Stimulated activated CD8-positive, alpha-beta memory T cell treated with anti-CD3 and anti-CD28 coated beads, Interleukin-2, amount 100 ng/mL, for 48 hours (primary cell): ENCODE results near the gene SATB1.

Source experiments
- DNase-seq, 2 donors: peaks; one replicate each; pipeline ENCODE4 v3.0.0-alpha.2; 2020; ENCODE audit warnings: low read depth in 2 of 2

The SATB1 gene

DNA sequence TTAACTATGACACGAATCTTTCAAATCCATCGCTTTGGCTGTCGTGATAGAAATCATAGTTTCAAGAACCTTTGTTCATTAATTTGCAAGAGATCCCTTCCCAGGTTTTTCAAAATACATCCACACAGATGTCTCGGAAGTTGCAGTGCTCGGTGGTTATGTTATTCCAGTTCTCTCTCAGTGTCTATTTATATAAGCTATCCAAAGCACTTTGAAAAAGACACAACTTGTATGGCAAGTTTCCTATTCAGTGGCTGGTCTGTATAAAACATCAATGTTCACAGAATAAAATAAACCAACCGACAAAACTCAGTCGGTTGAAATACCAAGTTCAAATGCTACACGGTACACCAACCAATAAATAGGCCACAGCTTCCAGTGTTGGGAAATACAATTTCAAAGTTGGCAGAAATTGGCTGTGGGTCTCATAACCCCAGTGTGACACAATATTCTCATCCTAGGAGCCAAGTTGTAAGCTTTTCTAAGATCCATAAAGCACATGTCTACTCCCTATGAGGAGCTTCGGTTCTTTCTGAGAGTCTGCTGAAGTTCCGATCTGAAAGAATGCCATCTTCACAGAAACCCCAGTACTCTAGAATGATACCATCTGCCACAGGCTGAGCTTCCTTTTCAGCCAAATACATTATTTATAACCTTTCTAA lies 23.7 kb downstream of the SATB1 start:
- no peak for DNase-seq

DNA sequence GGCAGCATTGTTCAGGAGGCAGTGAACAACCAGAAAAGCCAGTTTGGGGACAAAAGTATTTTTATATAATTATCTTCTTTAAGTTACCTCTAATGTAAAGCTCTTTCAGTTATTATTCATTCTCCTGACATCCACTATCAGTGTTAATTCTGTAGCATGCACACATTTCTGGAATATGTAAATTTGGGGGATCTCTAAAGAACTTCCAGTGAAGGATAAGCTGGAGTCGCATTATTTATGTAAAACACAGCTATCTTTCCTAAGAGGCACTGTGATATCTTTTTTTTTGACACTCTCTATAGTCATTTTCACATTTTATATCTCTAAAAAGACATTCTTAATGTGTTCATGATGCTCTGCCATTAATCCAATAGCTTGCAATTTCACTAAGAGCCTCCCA lies 26.7 kb downstream of the SATB1 start:
- DNase-seq = no peak

DNA sequence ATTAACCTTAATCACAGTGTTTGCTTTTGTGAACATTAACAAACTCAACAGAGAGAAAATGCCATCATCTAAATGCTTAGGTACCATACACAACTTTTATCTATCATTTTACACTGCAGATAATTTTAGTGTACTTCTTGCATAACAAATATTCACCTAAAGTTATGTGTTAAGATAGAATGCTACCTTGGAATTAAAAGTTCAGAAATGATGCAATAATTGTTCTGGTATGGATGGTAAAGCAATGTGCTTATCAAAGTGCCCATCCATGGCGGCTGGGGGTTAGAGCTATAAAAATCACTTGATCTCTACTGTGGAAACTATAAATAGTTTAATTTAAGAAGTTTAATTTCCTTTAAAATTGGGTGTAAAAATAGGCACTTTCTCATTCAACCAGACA lies 28.7 kb downstream of the SATB1 start:
- DNase-seq = no peak

DNA sequence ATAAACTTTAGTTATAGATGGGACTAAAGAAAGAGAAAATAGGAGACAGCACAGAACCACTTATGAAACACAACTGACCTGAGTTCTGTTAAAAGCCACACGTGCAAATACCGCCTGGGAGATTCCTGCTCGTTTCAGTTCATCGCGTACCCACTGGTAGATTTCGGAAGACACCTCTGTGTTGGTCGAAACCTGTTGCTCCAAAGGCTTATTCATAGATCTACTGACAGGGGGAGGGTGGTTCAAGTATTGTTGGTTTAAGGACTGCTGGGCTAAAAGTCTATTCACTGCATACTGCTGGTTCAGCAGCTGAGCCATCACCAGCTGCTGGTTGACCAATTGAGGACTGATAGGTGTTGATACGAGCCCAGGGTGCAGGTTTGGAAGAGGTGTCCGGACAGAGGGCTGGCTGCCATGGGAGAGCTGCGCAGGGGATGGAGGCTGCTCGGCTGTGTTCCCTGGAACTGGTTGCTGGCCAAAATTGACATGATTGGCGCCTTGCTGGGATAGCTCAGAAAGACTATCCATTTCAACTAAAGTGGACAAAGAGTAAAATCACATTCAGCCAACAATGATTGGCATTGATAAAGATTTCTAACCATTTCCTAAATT lies 30.6 kb downstream of the SATB1 start:
- no peak for DNase-seq

DNA sequence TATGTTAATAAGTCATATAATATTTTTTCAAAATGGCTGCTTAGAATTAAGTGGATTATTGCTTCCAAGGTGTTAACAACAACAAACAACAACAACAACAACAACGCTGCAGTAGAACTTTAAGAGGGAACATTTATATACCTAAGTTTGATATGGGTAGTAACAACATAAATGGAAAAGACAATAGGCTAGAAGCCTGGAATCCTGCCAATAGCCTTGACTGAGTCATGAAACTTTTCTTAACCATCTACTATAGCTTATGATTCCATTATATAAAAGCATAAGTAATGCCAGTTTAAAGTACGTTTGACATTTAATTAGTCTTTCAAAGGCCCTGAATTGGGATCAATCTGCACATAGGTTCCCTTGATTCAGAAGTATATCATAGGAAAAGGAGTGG lies 31.2 kb downstream of the SATB1 start:
- no peak for DNase-seq

DNA sequence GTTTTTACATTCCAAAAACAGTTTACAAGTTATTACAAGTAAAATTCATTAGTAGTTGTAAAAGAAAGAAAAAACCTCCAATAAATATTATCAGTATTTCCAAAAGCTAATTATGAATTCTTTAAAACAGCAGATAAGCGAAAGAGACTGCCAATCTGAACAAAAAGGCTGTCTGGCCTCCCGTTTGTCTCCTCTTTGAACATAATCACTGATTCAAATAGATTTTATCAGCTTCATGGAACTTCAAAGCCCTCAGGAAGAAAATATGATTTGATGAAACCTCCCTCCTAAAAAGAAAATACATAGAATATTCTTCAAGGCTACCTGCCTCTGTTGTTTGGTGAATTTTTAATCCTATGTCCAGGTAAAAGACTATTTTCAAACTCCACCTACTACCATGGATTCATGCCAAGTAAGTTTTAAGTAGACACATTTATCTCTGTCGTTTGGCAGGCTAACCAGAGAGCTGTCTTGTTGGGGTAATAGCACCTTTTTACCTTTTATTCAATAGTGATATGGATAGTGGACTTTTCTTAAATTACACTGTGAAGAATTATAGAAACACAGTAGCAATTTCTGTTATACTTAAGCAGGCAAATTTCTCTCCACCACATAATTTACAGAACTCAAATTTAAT lies 35.0 kb downstream of the SATB1 start:
- no peak for DNase-seq

DNA sequence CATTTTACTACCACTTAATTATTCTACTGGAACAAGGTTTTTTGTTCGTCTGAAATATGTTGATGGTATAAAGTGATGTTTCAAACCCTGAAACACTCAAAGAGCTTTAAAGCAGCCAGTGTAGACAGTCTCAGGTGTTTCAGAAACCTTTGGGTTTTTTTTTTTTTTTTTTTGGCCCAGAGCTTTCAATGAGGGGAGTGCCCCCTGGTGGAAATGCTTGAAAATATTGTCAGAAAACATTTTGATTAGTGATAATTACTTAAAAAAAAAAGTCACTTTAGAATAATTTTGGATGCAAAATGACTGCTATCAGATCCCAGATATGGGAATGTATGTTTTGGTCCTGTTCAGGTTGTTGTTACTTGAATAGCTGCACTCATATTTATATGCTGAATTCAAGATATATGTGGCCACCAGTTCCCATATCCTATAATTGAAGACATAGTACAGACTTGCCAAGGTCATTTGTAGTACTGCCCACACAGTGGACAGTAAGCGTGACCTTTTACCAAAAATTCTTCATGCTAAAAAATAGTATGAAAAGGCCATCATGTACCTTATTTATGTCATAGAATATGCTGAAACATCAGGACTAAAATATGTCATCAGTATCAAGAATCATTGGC lies 35.9 kb downstream of the SATB1 start:
- DNase-seq = no peak

DNA sequence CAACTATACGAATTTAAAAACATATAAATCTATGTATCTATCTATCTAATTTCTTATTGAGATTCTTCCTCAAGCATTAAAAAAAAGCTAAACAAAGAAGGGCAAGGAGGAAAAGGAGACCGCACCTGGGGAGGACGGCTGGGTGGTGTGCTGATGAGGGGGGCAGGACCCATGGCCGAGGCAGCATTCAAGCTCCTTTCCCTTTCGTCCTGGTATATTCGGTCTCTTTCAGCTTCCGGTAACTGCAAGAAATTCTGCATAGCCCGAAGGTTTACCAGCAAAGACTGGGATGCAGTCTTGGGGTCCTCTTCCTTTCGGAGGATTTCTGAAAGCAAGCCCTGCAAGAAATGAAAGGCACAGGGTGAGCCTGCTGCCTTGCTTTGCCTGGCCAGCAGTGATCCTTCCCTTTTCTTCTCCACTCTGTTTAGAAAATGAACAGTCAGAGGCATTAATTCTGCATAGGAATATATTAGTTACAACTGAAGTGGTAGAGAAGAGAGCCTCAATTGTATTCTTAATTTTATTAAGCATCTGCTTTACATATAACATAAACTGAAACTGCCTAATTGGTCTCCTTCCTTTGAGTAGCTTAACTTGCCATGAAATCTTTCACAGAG lies 38.8 kb downstream of the SATB1 start:
- no peak for DNase-seq

DNA sequence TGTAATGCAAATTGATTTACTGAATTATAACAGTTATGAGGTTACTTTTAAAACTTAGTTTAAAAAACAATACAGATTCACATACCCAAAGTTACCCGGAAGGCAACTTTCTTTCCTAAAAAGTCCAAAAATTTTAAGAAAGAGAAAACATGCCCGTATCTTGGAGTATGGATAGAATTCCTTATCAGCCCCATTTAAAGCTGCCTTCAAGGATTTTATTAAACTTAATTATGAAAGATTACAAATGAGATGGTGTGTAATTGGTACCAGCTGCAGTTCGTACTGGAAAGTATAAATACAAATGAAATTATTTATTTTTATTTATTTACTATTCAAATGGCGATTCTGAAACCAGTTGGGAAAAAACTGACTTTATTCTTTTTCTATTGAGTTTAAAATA lies 39.4 kb downstream of the SATB1 start:
- no peak for DNase-seq

DNA sequence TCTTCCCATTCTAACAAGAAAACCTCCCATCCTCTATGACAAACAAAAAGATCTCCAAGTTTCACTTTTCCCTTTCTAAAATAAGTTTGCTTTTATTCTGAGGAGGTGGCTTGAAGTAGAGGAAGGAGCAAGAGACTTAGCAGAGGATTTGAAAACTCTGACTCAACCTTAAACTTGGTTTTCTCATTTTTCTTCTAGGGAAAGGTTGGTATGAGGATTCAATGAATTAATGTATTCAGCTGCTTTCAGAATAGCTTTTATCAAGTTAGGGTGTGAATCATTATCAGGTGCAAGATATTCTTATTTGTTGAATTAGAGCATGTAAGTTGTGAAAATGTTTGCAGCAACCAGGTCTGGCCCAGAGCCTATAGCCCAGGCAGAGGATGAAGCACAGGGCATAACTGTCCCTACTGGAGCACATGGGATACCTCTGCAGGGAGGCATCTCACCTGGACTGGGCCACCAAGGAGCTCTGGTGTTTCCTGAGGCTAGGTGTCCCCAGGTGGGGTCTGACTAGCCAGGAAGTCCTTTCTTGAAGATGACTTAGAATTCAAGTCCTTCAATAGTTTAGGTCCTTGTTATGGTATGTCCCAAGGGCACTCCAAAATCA lies 42.3 kb downstream of the SATB1 start:
- no peak for DNase-seq

DNA sequence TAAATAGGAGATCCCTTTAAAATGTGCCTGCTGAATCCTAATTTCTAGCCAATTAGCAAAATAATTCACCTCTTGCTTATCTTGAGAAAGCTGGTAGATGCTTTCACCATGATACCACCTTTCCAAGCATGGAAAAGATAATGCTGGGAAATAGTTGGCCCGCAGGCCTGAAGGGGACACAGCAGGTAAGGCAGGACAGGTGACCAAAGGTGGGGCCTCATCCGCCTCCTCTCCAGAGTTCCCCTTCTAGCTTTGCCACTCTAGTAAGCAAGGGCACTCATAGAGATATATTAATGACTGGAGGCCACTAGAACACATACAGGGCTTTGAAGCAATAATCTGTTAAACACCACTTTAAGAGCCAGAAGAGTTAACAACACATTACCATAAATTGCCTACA lies 45.5 kb downstream of the SATB1 start:
- DNase-seq = no peak

DNA sequence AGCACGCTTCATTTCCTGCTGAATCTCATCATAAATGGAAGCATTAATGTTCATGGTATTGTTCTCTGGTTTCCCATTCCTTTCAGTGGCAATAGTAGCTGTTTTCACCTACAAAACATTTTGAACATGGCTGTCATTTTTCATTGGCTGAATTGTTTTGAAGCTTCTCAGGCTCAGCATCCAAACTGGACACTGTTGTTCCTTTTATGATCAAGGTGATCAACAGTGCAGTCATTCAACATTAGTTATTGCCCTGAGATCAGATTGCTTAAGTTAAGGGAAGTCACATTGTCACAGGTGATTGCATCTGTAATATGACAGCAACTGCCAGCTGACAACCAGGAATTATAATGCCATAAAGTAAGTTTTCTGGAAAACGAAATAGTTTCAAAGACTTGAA lies 46.9 kb downstream of the SATB1 start:
- DNase-seq = no peak

DNA sequence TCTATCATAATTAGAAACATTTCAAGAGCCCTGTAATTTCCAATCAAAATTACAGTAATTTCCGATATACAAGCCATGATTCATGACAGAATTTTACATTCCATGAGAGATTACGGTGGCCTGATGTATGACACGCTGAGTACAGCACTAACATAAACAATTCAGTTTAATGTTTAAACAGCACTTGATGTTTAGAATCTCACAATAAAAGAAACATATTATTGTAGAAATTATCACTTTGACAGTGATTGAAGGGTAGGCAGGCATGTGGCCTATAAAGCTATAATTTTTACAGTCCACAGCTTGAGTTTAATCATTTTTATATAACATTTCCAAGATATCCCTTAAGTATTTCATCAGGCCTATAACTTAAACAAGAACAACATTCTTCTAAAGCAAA lies 48.5 kb downstream of the SATB1 start:
- DNase-seq = no peak

DNA sequence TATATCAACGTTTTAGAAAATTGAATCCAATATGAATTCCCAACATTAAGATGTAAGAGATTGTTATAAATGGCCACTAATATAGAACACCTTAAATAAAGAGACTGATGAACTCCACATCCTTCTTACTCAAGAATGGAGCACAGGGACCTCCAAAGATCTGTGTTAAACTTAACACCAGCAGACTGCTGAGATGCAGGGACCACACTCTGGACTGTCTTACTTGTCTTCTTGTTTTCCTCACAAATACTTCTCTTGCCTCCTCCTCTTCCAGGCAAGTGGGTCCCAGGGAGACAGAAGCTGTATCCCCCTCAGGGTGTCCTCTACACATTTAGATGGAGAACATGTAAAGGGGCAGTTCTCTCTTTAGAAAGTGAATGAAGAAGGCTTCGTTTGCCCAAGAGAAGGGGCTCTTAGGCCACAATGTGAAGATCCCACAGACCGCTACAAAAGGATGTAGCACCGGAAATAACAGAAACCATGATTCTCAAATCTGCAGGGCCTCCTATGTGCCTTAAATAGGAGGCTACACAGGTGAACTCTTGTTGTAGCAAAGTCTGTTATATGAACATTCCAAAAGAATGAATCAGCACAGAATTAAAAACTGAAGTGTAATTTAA lies 52.2 kb downstream of the SATB1 start:
- DNase-seq = no peak

DNA sequence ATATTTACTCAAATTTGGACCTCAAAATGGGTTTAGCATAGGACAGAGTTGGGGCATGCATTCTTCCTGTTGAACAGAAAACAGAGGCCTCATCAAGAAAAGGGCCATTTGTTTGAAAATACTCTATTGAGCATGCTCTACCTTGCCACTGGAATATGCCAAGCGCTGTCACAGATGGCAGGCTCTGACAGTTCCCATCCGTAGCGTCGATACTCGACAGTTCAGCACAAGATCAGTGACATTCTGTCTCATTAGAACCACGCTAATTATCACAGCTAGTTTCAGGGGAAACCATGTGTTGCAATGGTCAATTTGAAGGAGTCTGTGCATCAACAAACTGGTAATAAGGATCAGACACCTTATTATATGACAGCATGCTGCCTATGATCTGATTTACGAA lies 54.5 kb downstream of the SATB1 start:
- DNase-seq = no peak

DNA sequence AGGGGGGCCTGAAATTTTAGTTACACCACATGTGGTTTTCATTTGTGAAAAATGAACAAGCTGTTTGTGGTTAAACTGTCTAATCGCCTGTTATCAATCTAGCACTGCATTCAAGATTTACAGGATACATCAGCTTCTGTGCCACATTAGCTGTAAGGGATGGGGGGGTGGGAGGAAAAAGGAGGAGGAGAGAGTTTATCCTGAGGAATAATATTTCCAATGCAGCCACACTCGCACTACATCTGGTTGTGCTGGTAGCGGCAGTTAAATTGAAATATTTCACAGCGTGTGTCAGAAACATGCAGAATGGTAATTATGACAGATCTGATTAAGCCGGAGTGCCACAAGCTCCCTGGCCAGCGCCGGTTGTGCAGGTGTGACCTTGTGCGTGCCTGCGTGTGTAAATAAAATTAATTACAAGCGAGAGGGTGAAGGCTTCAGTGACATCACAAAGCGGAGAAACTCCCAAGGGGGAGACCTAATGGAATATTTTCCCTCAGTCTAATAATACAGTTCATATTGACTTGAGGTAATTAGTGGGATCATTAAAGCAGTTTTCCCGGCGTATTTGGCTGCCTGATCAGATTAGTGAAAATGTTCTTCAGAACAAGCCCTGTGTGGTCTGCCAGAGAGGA lies 55.5 kb downstream of the SATB1 start:
- no peak for DNase-seq

DNA sequence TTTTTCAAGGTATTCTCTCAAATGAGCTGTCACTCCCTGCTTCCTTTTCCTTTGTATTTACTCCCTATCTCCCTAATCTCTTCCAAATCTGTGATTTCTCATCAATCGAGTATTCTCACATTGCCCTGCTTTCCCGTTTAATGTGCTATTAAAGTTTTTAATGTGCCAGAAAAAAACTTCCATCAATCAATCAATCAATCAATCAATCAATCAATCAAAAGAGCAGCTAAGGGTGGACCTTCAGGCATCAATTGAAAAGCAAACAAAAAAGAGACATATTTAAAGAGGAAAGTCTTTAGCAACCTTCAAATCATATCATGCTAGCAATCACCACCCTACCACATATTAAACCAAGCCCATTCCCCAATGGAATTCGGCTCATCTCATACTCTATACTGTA lies 58.9 kb downstream of the SATB1 start:
- DNase-seq = no peak

DNA sequence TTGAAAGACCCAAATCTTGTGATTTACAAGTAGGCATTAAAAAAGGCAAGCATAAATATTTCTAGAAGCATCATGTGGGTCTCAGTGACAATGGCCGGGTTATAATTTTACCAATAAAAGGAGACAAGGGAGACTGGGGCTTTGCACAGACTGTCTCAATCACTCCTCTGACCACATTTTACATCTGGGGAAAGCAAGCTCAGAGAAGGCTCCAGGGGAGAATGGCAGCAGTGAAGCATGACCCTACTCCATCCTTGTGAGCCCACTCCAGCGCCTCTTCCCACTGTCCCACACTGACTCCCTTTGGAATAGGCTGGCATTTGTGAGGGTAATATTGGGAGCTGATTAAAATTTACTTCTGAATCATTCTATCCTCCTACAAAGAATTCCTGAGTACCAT lies 61.8 kb downstream of the SATB1 start:
- no peak for DNase-seq

DNA sequence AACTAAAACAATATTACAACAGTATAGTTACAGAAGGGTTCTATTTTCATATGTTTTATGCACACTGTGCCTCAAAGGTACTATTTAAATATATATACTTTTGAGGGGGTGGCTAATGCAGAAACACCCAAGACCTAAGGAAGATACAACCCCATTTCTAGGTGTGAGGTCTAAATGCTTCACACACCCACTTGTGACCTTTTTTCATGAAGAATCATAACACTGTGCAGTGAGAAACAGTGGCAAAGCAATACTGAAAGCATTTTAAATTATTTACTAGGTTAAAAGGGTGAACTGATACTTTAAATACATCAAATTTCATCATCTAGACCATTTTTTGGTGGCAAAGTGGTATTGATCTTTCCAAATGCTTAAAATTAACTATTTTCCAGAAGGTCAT lies 67.4 kb downstream of the SATB1 start:
- DNase-seq = no peak

DNA sequence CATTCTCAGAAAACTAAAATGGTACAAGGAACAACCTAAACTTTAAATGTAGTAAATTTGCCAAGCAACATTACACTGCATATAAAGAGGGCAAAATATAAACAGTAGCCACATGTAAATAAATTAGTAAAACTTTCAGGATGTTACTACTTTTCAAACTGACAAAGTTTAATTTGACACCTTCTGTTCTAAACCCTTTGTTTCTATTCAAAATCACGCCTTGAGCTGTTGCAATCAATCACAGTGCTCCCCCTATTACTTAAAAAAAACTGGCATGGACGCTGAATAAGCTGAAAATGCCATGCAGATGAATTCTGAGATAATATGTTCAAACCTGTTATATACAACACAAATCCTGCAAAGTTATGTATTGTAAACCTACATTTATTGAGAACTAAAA lies 69.3 kb downstream of the SATB1 start:
- no peak for DNase-seq

DNA sequence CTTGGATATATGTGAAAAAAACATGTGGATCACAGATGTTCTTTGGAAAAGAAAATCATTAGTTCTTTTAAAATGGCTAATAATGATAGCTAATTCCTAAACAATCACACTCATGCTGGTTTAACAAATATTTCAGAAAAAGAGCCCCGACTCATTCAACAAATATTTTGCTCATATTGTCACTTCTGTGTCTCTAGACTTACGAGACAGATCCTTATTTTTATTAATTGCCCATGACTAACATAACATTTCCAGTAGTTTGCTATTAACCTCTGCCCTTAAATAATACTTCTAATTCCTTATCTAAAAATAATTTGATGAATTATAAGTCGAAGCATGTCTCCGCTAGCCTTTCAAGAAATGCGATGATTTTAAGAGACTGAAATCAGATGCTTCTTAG lies 70.4 kb downstream of the SATB1 start:
- DNase-seq = no peak
